Measurements from ENCODE around the gene PTPN22. TPM values are rescaled to one million over a fixed set of nuclear protein-coding genes. Genes with fewer than 3 reads are reported as not detected.

Gene PTPN22
- polyA plus RNA-seq, 1 donor (not counting 4 experiments of a cell fraction or from before 2014, with no cell fraction given) = 0.39 TPM

GRCh38 chr1:113792986-113793385 is 78.5 kb downstream of the PTPN22 start:
- no peaks in the 10 kb centered on the region for H3K9me1 ChIP-seq (ENCODE audit: control insufficient read depth, extremely low read depth, insufficient read depth, low read length)
- H2AFZ ChIP-seq (ENCODE audit: control insufficient read depth, low read length) = no peak overlapping the region
- H3K36me3 ChIP-seq (ENCODE audit: control insufficient read depth in 2 of 2, extremely low read depth in 1 of 2, insufficient read depth in 2 of 2, low read length in 2 of 2) = peaks cover 6 to 11% of the 10 kb centered on the region in 2 experiments
- no peak overlapping the region for H3K4me2 ChIP-seq (ENCODE audit: control insufficient read depth, extremely low read depth, insufficient read depth, low read depth, low read length)
- no peak for DNase-seq (ENCODE audit: low read depth, low spot score)
- H3K4me1 ChIP-seq (ENCODE audit: control insufficient read depth, extremely low read depth, insufficient read depth, low read length) = peaks cover 10% of the 10 kb centered on the region
- H3K9me3 ChIP-seq (ENCODE audit: control insufficient read depth, low read depth, low read length) = no peaks in the 10 kb centered on the region
- H4K20me1 ChIP-seq (ENCODE audit: control insufficient read depth, extremely low read depth, insufficient read depth, low read length) = no peaks in the 10 kb centered on the region
- dilution Hi-C loops (cut with MboI; ENCODE audit: extremely low pct_ligation_motif_present, low sequenced_read_pairs) = no loop called here
- H3K79me2 ChIP-seq (ENCODE audit: control insufficient read depth, insufficient read depth, low read length) = peaks cover 21% of the 10 kb centered on the region
- no peak overlapping the region for H3K4me3 ChIP-seq (ENCODE audit: control insufficient read depth in 2 of 3, extremely low read depth in 1 of 3, insufficient read depth in 2 of 3, low read depth in 1 of 3, low read length in 3 of 3)
- H3K27me3 ChIP-seq (ENCODE audit: control insufficient read depth, extremely low read depth, insufficient read depth, low read length) = no peaks in the 10 kb centered on the region
- no peak overlapping the region for H3K27ac ChIP-seq (ENCODE audit: control insufficient read depth, insufficient read depth, low read length)
- H3K9ac ChIP-seq (ENCODE audit: control insufficient read depth, extremely low read depth, insufficient read depth, low read length) = no peak overlapping the region
- no peak for FAIRE-seq
- TF ChIP-seq EZH2 (IDR thresholded peaks at IDR 0.05; ENCODE audit: low read length) = no peak
- TF ChIP-seq, protein P1, sequence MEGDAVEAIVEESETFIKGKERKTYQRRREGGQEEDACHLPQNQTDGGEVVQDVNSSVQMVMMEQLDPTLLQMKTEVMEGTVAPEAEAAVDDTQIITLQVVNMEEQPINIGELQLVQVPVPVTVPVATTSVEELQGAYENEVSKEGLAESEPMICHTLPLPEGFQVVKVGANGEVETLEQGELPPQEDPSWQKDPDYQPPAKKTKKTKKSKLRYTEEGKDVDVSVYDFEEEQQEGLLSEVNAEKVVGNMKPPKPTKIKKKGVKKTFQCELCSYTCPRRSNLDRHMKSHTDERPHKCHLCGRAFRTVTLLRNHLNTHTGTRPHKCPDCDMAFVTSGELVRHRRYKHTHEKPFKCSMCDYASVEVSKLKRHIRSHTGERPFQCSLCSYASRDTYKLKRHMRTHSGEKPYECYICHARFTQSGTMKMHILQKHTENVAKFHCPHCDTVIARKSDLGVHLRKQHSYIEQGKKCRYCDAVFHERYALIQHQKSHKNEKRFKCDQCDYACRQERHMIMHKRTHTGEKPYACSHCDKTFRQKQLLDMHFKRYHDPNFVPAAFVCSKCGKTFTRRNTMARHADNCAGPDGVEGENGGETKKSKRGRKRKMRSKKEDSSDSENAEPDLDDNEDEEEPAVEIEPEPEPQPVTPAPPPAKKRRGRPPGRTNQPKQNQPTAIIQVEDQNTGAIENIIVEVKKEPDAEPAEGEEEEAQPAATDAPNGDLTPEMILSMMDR (optimal IDR thresholded peaks at IDR 0.05 in 1 of 3, IDR thresholded peaks at IDR 0.05 in 1 of 3, conservative IDR thresholded peaks at IDR 0.05 in 1 of 3; ENCODE audit: extremely low read depth in 1 of 3, insufficient read depth in 2 of 3, low read length in 3 of 3) = no peak

GRCh38 chr1:113792471-113792870 is 79.0 kb downstream of the PTPN22 start:
- Histone ChIP-seq H3K9me1 (ENCODE audit: control insufficient read depth, extremely low read depth, insufficient read depth, low read length) (no peaks in the 10 kb centered on the region), H3K36me3 (ENCODE audit: control insufficient read depth in 2 of 2, extremely low read depth in 1 of 2, insufficient read depth in 2 of 2, low read length in 2 of 2) (peaks cover 6 to 9% of the 10 kb centered on the region in 2 experiments), H2AFZ (ENCODE audit: control insufficient read depth, low read length) (no peak overlapping the region), H3K4me2 (ENCODE audit: control insufficient read depth, extremely low read depth, insufficient read depth, low read depth, low read length) (no peak overlapping the region), H3K27ac (ENCODE audit: control insufficient read depth, insufficient read depth, low read length) (no peak overlapping the region), H3K4me3 (ENCODE audit: control insufficient read depth in 2 of 3, extremely low read depth in 1 of 3, insufficient read depth in 2 of 3, low read depth in 1 of 3, low read length in 3 of 3) (no peak overlapping the region), H3K9ac (ENCODE audit: control insufficient read depth, extremely low read depth, insufficient read depth, low read length) (no peak overlapping the region), H3K27me3 (ENCODE audit: control insufficient read depth, extremely low read depth, insufficient read depth, low read length) (no peaks in the 10 kb centered on the region), H4K20me1 (ENCODE audit: control insufficient read depth, extremely low read depth, insufficient read depth, low read length) (no peaks in the 10 kb centered on the region), H3K4me1 (ENCODE audit: control insufficient read depth, extremely low read depth, insufficient read depth, low read length) (peaks cover 10% of the 10 kb centered on the region), H3K79me2 (ENCODE audit: control insufficient read depth, insufficient read depth, low read length) (peaks cover 21% of the 10 kb centered on the region), H3K9me3 (ENCODE audit: control insufficient read depth, low read depth, low read length) (no peaks in the 10 kb centered on the region)
- DNase-seq (ENCODE audit: low read depth, low spot score) = no peak
- dilution Hi-C loops (cut with MboI; ENCODE audit: extremely low pct_ligation_motif_present, low sequenced_read_pairs) = no loop called here
- FAIRE-seq = no peak
- TF ChIP-seq, protein P1 (optimal IDR thresholded peaks at IDR 0.05 in 1 of 3, IDR thresholded peaks at IDR 0.05 in 1 of 3, conservative IDR thresholded peaks at IDR 0.05 in 1 of 3; ENCODE audit: extremely low read depth in 1 of 3, insufficient read depth in 2 of 3, low read length in 3 of 3) = no peak
- TF ChIP-seq EZH2 (IDR thresholded peaks at IDR 0.05; ENCODE audit: low read length) = no peak
